OCI-LY1 (cell line): Measurements from ENCODE around the gene HSPB9.

ENCODE experiments used
- EZH2 ChIP-seq: fragments of 200-600 bp; sonication (generic), shearing (Covaris generic); IDR thresholded peaks from 2 replicates; pipeline ENCODE4 v1.8.0; 2017; ENCODE audit warnings: borderline replicate concordance, mixed run types, mild to moderate bottlenecking, antibody characterized with exemption, low read length, moderate library complexity, mixed read lengths
- TF ChIP-seq, protein P1 (sequence below): fragments of 200-600 bp; sonication (generic), shearing (Covaris generic); IDR thresholded peaks from 2 replicates; pipeline ENCODE4 v1.5.1; 2017; ENCODE audit warnings: mild to moderate bottlenecking, antibody characterized with exemption, low read length, moderate library complexity, mixed read lengths

DNA sequence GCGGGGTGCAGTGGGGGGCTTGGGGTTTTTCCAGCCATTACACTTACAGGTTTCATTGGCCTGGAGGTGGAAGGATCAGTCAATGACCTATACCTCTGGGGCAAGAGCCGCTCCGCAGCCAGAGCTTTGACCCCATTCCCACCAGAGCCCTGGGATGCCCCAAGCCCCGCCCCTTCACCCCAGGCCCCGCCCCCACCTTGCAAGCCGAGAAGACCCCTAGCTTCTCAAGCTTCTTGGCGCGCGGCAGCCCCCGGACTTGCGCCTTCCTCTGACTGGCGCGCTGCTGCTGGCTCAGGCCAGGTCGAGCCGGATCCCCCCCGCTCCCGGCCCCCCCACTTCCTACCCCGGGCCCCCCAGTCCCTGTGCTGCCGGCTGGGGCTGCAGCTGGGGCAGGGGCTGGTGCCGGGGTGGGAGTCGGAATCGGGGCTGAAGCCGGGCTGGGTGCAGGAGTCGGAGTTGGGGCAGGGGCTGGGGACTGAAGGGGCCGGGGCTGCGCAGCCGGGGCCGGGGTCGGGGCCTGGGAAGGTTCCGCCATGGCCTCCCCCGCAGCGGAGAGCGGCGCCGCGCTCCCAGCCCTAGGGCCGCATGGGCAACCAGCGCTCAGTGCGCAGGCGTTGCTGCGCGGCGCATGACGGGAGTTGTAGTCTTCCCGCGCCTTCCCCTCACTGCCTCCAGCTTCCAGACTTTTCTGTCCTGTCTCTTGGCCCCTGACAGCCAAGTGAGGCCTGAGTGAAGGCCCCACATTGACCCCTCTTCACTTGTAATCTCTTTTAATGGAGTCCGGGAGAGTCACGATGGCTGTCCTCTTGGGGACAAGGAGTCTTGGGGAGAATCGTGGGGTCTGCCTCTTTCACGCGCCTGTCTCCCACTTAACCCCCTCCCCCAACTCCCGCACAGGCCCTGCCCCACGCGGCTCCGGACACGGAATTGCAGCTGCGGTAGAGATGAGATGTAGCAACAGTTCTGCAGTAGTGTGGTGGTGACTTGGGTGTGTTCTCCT, 1.5 kb upstream of the HSPB9 start, which contains the start of gene KAT2A:
- TF ChIP-seq, protein P1, sequence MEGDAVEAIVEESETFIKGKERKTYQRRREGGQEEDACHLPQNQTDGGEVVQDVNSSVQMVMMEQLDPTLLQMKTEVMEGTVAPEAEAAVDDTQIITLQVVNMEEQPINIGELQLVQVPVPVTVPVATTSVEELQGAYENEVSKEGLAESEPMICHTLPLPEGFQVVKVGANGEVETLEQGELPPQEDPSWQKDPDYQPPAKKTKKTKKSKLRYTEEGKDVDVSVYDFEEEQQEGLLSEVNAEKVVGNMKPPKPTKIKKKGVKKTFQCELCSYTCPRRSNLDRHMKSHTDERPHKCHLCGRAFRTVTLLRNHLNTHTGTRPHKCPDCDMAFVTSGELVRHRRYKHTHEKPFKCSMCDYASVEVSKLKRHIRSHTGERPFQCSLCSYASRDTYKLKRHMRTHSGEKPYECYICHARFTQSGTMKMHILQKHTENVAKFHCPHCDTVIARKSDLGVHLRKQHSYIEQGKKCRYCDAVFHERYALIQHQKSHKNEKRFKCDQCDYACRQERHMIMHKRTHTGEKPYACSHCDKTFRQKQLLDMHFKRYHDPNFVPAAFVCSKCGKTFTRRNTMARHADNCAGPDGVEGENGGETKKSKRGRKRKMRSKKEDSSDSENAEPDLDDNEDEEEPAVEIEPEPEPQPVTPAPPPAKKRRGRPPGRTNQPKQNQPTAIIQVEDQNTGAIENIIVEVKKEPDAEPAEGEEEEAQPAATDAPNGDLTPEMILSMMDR, result no peak
- TF ChIP-seq EZH2, result no peak
